Measurements from ENCODE around the gene RPL36. TPM values are rescaled to one million over a fixed set of nuclear protein-coding genes. Genes with fewer than 3 reads are reported as not detected.
"Not testable (repeated sequence)": the region's sequence is repeated elsewhere in the genome, so short reads cannot be mapped to it uniquely, and the experiment has no call there.

RPL36 gene
- total RNA-seq, 1 donor from 2014 or later = 846 TPM

- intact Hi-C loops (cut with micrococcal nuclease) = no loop called here
These were observed 14.0 kb downstream of the RPL36 start for GRCh38 chr19:5703819-5704818.

GRCh38 chr19:5705552-5705951, 15.5 kb downstream of the RPL36 start:
- intact Hi-C loops (cut with micrococcal nuclease) = no loop called here

DNA sequence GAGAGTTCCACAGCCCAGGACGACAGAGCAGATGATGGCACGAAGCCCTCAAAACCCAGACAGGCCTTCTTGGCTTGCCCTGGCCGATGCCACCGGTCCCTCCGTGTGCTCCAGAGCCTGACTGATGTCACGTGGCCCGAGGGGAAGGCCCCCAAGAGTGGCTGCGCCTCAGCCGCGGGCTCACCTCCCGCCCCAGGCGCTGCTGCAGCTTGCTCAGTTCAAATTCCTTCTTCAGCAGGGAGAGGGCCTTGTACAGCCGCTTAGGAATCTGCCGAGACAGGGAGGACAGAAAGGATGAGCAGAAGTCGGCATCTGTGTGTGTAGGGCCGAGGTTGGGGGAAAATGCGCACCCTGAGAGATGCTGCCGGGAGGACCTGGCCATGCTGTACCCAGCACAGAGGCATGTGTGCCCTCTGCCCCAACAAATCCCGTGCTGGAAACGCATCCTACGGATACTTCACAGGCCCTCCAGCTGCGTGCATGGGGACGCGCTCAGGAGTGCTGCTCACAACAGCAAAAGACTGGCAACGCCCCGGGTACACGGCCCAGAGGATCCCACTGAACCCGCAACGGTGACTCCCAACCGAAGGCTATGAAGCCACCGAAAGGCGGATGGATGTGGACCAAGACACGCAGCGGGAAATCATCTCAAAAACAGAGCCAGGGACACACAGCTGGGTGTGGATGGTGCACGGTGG, 16.9 kb downstream of the RPL36 start:
- intact Hi-C loops (cut with micrococcal nuclease) = no loop called here

- intact Hi-C loops (cut with micrococcal nuclease) = no loop called here
These were observed 17.8 kb downstream of the RPL36 start for GRCh38 chr19:5707576-5708575.

GRCh38 chr19:5711025-5711424, 20.9 kb downstream of the RPL36 start:
- intact Hi-C loops (cut with micrococcal nuclease) = no loop called here

DNA sequence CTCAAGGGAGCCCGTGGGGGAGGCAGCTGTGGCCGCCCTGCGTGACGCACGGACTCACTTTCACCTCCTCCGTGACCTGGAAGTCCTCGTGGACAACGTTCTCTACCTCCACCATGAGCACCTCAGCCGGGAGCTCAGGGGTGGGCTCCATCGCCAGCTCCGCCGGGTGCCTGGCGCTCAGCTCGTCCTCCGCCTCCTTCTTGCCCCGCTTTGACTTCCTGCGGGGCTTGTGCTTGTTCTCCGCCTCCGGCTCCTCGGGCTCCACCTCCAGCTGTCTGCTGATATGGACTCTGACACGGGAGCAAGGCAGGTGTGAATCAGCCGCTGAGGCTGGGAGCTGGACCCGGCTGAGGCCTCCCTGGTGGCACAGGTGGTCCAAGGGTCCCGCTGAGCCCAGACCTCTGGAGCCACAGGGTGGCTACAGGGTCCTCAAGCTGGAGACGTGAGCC, 21.6 kb downstream of the RPL36 start:
- intact Hi-C loops (cut with micrococcal nuclease) = no loop called here

GRCh38 chr19:5713228-5713627, 23.1 kb downstream of the RPL36 start:
- intact Hi-C loops (cut with micrococcal nuclease) = no loop called here

DNA sequence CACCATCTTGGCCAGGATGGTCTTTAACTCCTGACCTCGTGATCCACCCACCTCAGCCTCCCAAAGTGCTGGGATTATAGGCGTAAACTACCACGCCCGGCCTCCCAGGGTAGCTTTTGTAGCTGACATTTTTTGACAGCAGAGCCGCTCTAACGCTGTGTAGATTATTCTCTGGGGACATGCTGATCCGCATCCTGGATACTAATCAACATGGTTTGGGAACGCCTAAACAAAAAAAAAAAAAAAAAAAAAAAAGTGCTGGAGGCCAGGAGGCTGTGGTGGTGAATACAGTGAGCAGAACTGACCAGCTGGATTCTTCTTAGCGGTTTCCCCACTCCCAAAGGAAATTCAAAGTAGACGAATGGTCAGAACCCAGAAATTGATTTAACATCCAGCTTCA, 24.7 kb downstream of the RPL36 start:
- intact Hi-C loops (cut with micrococcal nuclease) = no loop called here

GRCh38 chr19:5717215-5717935, 27.3 kb downstream of the RPL36 start:
- intact Hi-C loops (cut with micrococcal nuclease) = no loop called here

DNA sequence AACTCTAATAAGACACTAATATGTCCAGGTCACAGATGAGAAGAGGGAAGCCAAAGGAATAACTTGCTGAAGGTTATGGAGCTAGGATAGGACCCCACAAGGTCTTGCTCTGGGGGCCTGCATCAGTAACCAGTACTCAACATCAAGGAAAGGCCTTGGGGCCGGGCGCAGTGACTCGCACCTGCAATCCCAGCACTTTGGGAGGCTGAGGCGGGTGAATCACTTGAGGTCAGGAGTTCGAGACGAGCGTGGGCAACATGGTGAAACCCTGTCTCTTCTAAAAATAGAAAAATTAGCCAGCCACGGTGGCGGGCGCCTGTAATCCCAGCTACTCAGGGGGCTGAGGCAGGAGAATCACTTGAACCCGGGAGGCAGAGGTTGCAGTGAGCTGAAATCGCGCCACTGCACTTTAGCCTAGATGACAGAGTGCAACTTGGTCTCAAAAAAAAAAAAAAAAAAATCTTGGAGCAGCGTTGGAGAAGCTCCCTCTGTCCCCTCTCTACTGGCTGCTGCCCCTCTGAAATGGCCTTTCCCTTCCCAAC, 28.0 kb downstream of the RPL36 start:
- intact Hi-C loops (cut with micrococcal nuclease) = no loop called here

GRCh38 chr19:5718579-5719273, 28.6 kb downstream of the RPL36 start:
- intact Hi-C loops (cut with micrococcal nuclease) = no loop called here

- intact Hi-C loops (cut with micrococcal nuclease) = no loop called here
These were observed 29.3 kb downstream of the RPL36 start for GRCh38 chr19:5719274-5719960.

- intact Hi-C loops (cut with micrococcal nuclease) = loop anchor here (1.0 kb wide), 6 partner anchors 30 to 184 kb away; partner anchors contain the start of genes MICOS13, RPL36, SAFB2 and VMAC
These were observed 30.1 kb downstream of the RPL36 start, which contains the start of the genes CATSPERD and LONP1 for GRCh38 chr19:5719961-5720790. TSS of gene CATSPERD (plus strand) at chr19:5720637. CDS start at chr19:5720738, 101 bp downstream. TSS of gene LONP1 (minus strand) at chr19:5720146. CDS start at chr19:5720132, 14 bp downstream.

- intact Hi-C loops (cut with micrococcal nuclease) = no loop called here
These were observed 37.5 kb downstream of the RPL36 start for GRCh38 chr19:5727453-5728050.

DNA sequence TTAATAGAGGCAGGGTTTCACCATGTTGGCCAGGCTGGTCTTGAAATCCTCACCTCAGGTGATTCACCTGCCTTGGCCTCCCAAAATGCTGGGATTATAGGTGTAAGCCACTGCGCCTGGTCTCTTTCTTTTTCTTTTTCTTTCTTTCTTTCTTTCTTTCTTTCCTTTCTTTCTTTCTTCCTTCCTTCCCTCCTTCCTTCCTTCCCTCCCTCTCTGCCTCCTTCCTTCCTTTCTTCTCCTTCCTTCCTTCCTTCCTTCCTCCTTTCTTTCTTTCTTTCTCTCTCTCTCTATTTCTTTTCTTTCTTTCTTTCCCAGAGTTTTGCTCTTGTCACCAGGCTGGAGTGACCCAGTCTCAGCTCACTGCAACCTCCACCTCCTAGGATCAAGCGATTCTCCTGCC, 43.1 kb downstream of the RPL36 start:
- intact Hi-C loops (cut with micrococcal nuclease) = not testable (repeated sequence)

GRCh38 chr19:5738423-5738822, 48.3 kb downstream of the RPL36 start:
- intact Hi-C loops (cut with micrococcal nuclease) = no loop called here
